Body of pancreas (tissue), 4 donors: ENCODE measurements around the gene PEAR1. TPM values are rescaled to one million over a fixed set of nuclear protein-coding genes. Genes with fewer than 3 reads are reported as not detected.

Experiments
- ATAC-seq: fragments of 150-250 bp; one replicate; pipeline ENCODE4 v1.9.1; 2016
- DNase-seq, 4 donors: peaks; one replicate each; pipeline ENCODE4 v3.0.0-alpha.2; 2019
- H3K27ac ChIP-seq, 4 donors: fragments of 200-600 bp; sonication (generic); 1 replicate in 3 of 4; 2 replicates in 1 of 4; pipeline versions ENCODE4 v1.5.1 to v1.6.1; 2016 to 2019; ENCODE audit warnings: mild to moderate bottlenecking in 1 of 4, mixed read lengths in 1 of 4, moderate library complexity in 1 of 4
- H3K27me3 ChIP-seq, 2 donors: fragments of 200-600 bp; sonication (generic); one replicate each; pipeline ENCODE4 v1.6.0; 2016; ENCODE audit warnings: mild to moderate bottlenecking in 1 of 2
- H3K36me3 ChIP-seq, 2 donors: fragments of 200-600 bp; sonication (generic); replicated peaks in 1 of 2; 2 replicates each; pipeline ENCODE4 v1.5.1; 2016; ENCODE audit warnings: low read depth in 2 of 2; ENCODE audit not compliant: insufficient read depth in 1 of 2
- H3K4me1 ChIP-seq: fragments of 200-600 bp; sonication (generic); one replicate; pipeline ENCODE4 v1.6.0; 2016
- H3K4me3 ChIP-seq, 2 donors: fragments of 200-600 bp; sonication (generic); 1 replicate in 1 of 2; 2 replicates in 1 of 2; pipeline ENCODE4 v1.5.1; 2016 to 2019
- H3K9me3 ChIP-seq, 3 donors: fragments of 200-600 bp; sonication (generic); 1 replicate in 2 of 3; 2 replicates in 1 of 3; pipeline ENCODE4 v1.5.1; 2016
- CTCF ChIP-seq, 7 experiments: fragments of 450-650 bp in 4 of 7; fragments of 200-600 bp in 3 of 7; sonication (generic) in 3 of 7; IDR thresholded peaks; one replicate each; pipeline ENCODE4 v1.5.1; 2016 to 2019; ENCODE audit warnings: antibody characterized with exemption in 7 of 7
- POLR2A ChIP-seq, 3 donors: fragments of 450-650 bp; IDR thresholded peaks; one replicate each; pipeline ENCODE4 v1.6.1; 2016; ENCODE audit warnings: antibody characterized with exemption in 3 of 3, mild to moderate bottlenecking in 2 of 3
- WGBS, 2 donors: methylation state at CpG; one replicate each; pipeline ENCODE4 v1.1.5; 2017; 5-methylcytosine and 5-hydroxymethylcytosine counted together
- intact Hi-C: fragments of 100-400 bp; cut with DNase I; formaldehyde crosslinking; loops from one replicate; pipeline ENCODE4 v1.15.1; 2023
- total RNA-seq, 2 donors: library from RNA; depleted of rRNA; stranded (reverse); fragments of >200 nt; gene quantifications; one replicate each; pipeline ENCODE4 v1.1.0, GENCODE V29; 2016

PEAR1 gene
- total RNA-seq, 2 donors from 2014 or later: 5.2 to 7.6 TPM

GRCh38 chr1:156898971-156899664 is 5.6 kb downstream of the PEAR1 start:
- Histone ChIP-seq H3K36me3 (no peaks in the 10 kb centered on the region), H3K27ac (no peak overlapping the region), H3K4me1 (no peaks in the 10 kb centered on the region), H3K4me3 (no peak overlapping the region), H3K27me3 (no peaks in the 10 kb centered on the region), H3K9me3 (no peaks in the 10 kb centered on the region)
- WGBS, 2 donors: 69 to 74% methylated on average over 12 of the region's 12 CpGs
- no peak for TF ChIP-seq CTCF (IDR thresholded peaks at IDR 0.05)
- no peak for TF ChIP-seq POLR2A (IDR thresholded peaks at IDR 0.05)
- ATAC-seq: no peak
- DNase-seq: no peak
- intact Hi-C loops: no loop called here

DNA sequence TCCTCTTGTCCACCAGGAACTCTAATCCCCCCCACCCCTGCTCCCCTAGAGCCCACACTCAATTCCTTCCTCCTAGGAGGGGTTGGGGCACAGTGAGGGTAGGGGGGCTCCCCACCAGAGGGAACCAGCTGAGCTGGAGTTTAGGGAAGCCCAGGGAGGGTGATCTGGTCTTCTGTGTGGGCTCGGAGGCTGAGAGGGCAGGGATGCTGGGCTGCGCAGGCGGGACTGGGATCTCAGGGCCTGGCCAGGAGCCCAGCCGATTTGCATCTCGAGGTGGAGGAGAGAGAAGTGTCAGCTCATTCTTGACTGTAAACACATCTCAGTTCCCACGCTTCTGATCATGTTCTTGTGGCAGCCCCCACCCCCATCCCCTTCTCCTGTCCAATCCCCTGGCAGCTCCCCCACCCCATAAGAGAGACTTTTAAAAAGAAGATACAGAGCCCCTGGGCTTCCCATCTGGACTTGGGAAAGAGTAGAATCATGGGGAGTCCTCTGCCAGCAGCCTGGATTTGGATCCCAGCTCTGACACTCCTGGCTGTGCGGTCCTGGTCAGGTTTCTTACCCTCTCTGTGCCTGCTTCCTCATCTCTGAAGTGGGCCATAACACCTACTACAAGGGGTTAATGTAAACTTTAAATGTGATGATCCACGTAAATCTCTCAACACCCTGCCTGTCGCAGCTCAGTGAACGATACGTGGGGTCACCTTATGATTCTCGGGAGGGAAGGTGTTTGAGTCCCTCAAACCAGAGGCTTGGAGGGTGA is 6.6 kb downstream of the PEAR1 start:
- no peaks in the 10 kb centered on the region for H3K9me3 ChIP-seq
- no peaks in the 10 kb centered on the region for H3K27me3 ChIP-seq
- DNase-seq: no peak
- intact Hi-C loops: no loop called here
- TF ChIP-seq CTCF (IDR thresholded peaks at IDR 0.05) (no peak), POLR2A (IDR thresholded peaks at IDR 0.05) (no peak)
- 58 to 67% methylated on average over 7 to 12 of the region's 12 CpGs for WGBS, 2 donors
- no peaks in the 10 kb centered on the region for H3K4me1 ChIP-seq
- no peak overlapping the region for H3K4me3 ChIP-seq
- no peak for ATAC-seq
- no peak overlapping the region for H3K27ac ChIP-seq
- H3K36me3 ChIP-seq: no peaks in the 10 kb centered on the region

DNA sequence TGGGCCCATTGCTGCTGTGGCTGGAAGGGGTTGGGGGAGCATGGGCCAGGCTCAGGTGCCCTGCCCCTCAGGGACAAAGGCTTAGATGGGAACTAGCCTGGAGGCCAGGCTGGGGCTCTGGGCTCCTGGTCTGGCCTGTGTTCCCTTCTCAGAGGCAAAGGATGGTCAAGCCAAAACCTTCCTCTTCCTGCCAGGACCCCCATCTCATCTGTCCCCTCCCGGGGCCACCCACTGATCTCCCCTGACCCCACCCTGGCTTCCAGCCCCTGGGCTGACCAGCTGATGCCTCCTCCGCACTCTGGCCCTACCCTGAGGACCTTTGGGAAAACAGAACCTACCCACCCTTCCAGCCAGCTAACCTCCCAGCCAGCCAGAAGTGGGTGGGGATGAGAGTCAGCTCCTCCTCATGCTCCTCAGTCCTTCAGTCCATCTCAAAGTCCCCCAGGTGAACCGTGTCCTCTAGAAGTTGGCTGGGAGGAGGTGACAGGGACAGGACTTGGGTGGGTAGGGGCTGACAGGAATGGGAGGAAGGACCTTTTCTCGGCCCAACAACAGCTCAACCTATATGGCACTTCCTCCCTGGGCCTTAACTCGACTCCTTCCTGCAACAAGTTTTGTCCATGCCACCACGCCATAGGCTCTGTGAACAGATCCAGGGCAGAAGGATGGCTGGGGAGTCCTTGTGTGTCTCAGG is 7.5 kb downstream of the PEAR1 start:
- Histone ChIP-seq H3K36me3 (no peaks in the 10 kb centered on the region), H3K4me3 (no peak overlapping the region), H3K27ac (no peak overlapping the region), H3K27me3 (no peaks in the 10 kb centered on the region), H3K4me1 (no peaks in the 10 kb centered on the region), H3K9me3 (no peaks in the 10 kb centered on the region)
- no peak for TF ChIP-seq CTCF (IDR thresholded peaks at IDR 0.05)
- no peak for TF ChIP-seq POLR2A (IDR thresholded peaks at IDR 0.05)
- DNase-seq (no peak), ATAC-seq (no peak)
- 58 to 62% methylated on average over 4 to 6 of the region's 6 CpGs for WGBS, 2 donors
- intact Hi-C loops: no loop called here

- WGBS, 2 donors: 82 to 83% methylated on average over 3 to 4 of the region's 4 CpGs
- Histone ChIP-seq H3K36me3 (no peaks in the 10 kb centered on the region), H3K27me3 (no peaks in the 10 kb centered on the region), H3K27ac (no peak overlapping the region), H3K9me3 (no peaks in the 10 kb centered on the region), H3K4me1 (no peaks in the 10 kb centered on the region), H3K4me3 (no peak overlapping the region)
- intact Hi-C loops: no loop called here
- no peak for TF ChIP-seq POLR2A (IDR thresholded peaks at IDR 0.05)
- no peak for TF ChIP-seq CTCF (IDR thresholded peaks at IDR 0.05)
- DNase-seq: no peak
- no peak for ATAC-seq
Observed at GRCh38 chr1:156901590-156901900, 8.0 kb downstream of the PEAR1 start.
